ENCODE measurements around the gene CTNNA2.
"Not testable (repeated sequence)": the region's sequence is repeated elsewhere in the genome, so short reads cannot be mapped to it uniquely, and the experiment has no call there.

The CTNNA2 gene

DNA sequence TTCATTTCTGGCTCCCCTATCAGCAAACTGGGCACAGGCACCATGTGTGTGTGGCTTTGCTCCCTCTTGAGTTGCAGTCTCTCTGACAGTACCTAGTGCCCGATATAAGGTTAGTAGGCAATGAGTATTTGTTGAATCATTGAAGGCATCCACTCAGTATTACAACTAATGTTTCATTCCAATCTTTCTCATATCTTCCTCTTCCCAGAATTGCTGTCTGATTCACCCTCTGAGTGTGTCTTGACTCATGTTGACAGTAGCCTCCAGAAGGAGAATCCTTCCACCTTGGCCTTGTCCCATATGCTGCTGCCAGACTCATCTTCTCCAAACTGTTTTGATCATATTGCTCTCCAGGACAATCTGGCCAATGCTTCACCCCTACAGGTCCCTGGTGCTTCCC is 589.2 kb downstream of the CTNNA2 start:
- peak; percentile 93 for DNase-seq

GRCh38 chr2:80105015-80105640 is 592.3 kb downstream of the CTNNA2 start:
- peak; percentile 84 for DNase-seq

DNA sequence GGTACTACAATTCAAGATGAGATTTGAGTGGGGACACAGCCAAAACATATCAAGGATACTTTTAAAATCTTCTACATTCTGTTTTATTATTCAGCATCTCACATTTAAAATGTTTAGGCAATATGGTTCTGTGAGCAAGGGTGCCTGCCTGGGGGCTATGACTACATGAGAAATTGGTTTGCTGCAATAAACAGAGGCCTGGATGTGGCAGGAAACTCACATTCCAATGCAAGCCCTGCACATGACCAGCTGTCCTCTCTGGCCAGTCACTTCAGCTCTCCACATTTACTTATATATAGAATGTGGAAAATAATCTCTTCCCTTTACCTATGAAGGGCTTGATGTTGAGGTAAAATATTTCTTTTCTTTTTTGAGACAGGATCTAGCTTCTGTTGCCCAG is 598.3 kb downstream of the CTNNA2 start:
- no peak for DNase-seq

- no peak for DNase-seq
Measured at GRCh38 chr2:80112790-80113189, 599.9 kb downstream of the CTNNA2 start.

DNA sequence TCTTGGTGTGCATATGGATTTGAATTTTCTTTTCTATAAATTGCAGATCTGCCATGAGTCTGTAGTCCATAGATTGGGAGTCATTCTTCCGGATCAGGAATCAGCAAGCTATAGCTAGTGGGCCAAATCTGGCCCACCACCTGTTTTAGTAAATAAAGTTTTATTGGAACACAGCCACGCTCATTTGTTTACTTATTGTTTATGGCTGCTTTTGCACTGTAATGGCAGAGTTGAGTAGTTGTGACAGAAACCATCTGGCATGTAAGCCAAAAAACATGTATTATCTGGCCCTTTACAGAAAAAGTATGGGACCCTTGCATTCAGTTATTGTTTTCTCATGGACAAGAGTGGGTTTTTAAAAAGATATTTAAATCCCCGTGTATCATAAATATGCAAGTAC is 600.5 kb downstream of the CTNNA2 start:
- DNase-seq: no peak

GRCh38 chr2:80114812-80115211 is 602.0 kb downstream of the CTNNA2 start:
- DNase-seq: no peak

DNA sequence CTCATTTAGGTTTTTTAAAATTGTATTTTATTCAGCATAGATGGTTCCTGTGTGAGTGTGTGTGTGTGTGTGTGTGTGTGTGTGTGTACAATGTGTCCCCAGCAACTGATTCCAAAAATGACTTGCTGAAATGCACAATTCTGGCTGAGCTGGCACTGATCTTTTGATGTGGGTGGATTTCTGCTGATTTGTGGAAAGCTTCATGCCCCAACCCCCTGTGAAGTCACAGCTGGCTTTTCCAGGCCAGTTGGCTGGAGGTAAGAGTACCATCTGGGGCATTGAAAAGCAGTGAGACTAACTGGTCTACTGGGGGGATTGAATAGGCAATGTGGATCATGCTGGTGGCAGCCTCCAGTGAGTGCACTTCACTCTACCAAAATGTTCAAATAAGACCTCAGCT is 604.5 kb downstream of the CTNNA2 start:
- DNase-seq: no peak

GRCh38 chr2:80120866-80121265 is 608.0 kb downstream of the CTNNA2 start:
- DNase-seq: no peak

GRCh38 chr2:80122675-80123074 is 609.8 kb downstream of the CTNNA2 start:
- no peak for DNase-seq

DNA sequence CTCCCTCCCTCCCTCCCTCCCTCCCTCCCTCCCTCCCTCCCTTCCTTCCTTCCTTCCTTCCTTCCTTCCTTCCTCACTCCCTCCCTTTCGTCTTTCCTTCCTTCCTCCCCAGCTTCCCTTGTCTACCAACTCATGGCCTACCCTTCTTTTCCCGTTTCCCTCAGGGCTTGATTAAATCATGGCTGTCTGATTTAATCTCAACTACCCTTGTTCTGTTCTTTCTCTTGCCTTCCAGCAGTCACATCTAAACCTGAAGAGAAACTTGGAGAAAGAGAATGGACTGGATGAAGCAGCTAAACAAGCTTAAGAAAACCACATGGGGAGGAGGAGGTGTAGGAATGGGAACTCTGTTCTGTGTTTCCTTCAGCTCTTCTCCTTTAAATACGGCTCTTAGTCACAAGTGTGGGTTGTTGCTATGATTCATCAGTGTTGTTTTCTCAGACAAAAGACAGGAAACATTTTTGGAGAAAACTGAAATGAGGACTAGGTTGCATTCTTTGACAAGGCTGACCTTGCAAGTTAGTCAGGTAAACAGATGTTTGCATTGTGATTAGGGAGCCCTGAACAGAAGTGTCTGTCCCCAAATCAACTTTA is 613.8 kb downstream of the CTNNA2 start:
- peak; percentile 63 for DNase-seq

GRCh38 chr2:80128080-80128479 is 615.2 kb downstream of the CTNNA2 start:
- no peak for DNase-seq

DNA sequence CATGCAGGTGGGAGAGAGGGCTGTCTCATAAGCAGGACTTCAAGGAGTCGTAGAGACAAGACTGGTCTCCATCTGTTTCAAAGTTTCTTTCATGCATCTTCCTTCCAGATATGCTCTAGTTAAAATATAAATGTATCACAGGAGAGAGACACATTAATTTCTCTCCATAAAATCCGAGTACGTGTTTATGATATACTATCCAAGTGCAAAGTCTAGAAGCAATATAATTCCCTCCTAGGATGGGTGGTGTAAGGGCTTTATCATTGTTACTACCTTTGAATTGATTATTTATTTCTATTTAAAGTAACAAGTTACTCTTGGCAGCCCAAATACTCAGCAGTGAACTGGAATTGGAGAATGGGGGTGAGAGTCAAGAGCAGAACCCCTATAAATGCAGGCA is 619.4 kb downstream of the CTNNA2 start:
- no peak for DNase-seq

DNA sequence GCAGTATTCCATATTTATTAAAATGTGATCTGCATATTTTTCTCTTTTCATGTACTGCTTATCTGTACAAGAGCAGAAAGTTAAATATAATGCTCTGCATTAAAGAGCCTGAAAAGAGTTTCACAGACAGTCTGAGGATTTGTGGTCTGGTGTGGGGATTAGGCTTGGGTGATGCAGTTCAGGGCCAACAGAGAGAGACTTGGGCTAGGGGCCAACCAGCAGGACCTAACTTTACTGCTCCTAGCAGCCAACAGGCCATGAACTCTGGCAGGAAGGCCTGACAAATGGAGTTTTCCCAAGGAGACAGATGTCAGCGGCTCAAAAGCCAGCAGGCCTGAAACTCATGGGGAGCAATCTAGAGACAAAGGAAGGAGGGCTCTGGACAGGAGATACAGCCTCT is 622.1 kb downstream of the CTNNA2 start:
- no peak for DNase-seq

DNA sequence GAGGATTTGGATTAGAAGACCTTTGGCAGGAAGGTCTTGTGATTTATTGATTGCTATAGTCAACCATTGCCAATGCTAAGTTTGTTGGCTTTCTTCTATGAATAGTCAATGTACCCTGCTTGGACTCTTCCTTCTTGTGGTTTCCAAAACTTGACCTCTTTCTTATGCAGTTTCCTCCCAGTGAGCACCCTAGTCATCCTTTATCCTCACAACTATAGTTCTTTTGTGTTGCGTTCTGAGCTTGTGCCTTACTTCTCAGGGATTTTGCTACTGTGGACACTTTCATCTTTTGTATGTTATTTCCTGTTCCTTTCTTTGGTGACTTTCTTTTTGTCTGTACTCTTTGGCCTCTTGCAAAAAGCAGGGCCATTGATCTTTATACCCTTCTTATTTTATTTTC is 623.5 kb downstream of the CTNNA2 start:
- DNase-seq: no peak

GRCh38 chr2:80139001-80139400 is 626.1 kb downstream of the CTNNA2 start:
- no peak for DNase-seq

DNA sequence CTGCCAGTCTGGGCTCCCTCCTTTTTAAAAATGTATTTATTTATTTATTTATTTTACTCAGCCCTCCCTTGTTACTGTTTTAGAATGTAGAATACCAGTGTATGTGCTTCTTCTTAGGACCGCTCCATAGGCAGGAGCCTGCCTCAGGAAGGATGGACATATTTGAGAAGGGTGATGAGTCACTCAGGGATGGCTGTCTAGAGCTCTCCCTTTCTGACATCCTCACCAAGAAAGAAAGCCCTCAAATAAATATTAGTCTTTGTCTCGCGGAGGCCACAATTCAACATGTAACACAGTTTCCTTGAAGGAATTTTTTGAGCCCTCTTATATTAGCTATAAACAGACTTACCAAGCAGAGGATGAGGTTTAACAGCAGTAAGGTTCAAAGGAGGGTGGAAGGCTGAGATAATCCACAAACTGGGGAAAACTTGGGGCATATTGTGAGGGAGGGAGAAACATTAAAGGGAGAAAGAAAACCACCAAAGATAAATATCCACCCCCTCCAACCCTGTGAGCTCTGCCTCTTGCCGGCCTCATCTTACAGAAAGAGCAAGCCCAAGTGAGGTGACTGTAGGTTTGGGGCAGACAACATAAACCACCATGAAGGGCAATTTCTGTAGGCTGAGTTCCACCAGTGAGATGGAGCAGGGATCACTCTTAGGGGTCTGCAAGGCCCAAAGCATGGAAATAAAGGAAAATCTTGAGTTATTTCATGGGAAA is 628.3 kb downstream of the CTNNA2 start:
- DNase-seq: peak; percentile 20

- no peak for DNase-seq
Measured at GRCh38 chr2:80145499-80145898, 632.6 kb downstream of the CTNNA2 start.

DNA sequence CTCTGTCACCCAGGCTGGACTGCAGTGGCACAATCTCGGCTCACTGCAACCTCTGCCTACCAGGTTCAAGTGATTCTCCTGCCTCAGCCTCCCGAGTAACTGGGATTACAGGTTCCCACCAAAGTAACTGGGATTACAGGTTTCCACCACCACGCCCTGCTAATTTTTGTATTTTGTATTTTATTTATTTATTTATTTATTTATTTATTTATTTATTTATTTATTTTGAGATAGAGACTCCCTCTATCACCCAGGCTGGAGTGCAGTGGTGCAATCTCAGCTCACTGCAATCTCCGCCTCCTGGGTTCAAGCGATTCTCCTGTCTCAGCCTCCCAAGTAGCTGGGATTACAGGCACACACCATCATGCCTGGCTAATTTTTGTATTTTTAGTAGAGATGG is 633.9 kb downstream of the CTNNA2 start:
- DNase-seq: not testable (repeated sequence)

GRCh38 chr2:80147690-80148089 is 634.8 kb downstream of the CTNNA2 start:
- DNase-seq: no peak

DNA sequence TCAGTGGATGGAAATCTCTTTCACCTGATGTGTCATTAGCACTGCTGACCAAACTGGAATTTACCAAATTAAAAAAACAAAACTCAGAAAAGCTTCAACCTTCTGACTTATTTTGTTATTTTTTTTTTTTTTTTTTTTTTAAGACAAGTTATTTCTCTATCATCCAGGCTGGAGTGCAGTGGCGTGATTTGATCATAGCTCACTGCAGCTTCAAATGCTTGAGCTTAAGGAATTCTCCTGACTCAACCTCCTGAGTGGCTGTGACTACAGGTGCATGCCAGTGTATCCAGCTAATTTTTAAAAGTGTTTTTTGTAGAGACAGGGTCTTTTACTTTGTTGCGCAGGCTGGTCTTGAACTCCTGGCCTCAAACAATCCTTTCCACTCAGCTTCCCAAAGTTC is 636.1 kb downstream of the CTNNA2 start:
- DNase-seq: no peak

GRCh38 chr2:80149991-80150390 is 637.1 kb downstream of the CTNNA2 start:
- DNase-seq: no peak

DNA sequence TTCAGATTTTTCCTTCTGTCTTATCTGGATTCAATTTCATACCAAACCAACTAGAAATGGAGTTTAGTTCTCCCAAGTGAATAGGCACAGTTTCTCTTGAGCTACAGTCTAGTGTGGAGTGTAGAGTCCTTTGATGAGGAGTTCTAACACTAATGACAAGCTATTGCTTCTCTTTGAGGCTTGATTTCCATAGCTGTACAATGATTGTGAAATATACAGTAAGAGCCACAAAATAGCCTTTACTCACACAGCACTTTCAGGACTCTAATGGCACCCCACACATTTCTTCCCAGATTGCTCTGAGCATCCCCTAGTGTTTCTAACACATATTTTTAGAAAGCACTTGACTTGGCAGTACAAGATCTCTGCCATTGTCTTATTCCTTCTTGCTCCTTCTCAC is 638.4 kb downstream of the CTNNA2 start:
- DNase-seq: no peak

- no peak for DNase-seq
Measured at GRCh38 chr2:80151651-80152050, 638.8 kb downstream of the CTNNA2 start.

GRCh38 chr2:80153151-80153550 is 640.3 kb downstream of the CTNNA2 start:
- DNase-seq: peak; percentile 26
